ENCODE results near the gene POU2AF3. TPM values are rescaled to one million over a fixed set of nuclear protein-coding genes. Genes with fewer than 3 reads are reported as not detected.

POU2AF3 gene
- total RNA-seq, 1 donor from 2014 or later: not detected

GRCh38 chr11:111327908-111328624 lies 29.7 kb downstream of the POU2AF3 start:
- DNase-seq (ENCODE audit: low spot score): no peak

GRCh38 chr11:111329306-111330204 lies 31.2 kb downstream of the POU2AF3 start:
- no peak for DNase-seq (ENCODE audit: low spot score)

- no peak for DNase-seq (ENCODE audit: low spot score)
Measured at GRCh38 chr11:111330234-111330893, 32.0 kb downstream of the POU2AF3 start.

- no peak for DNase-seq (ENCODE audit: low spot score)
Measured at GRCh38 chr11:111331711-111332479, 33.5 kb downstream of the POU2AF3 start.

DNA sequence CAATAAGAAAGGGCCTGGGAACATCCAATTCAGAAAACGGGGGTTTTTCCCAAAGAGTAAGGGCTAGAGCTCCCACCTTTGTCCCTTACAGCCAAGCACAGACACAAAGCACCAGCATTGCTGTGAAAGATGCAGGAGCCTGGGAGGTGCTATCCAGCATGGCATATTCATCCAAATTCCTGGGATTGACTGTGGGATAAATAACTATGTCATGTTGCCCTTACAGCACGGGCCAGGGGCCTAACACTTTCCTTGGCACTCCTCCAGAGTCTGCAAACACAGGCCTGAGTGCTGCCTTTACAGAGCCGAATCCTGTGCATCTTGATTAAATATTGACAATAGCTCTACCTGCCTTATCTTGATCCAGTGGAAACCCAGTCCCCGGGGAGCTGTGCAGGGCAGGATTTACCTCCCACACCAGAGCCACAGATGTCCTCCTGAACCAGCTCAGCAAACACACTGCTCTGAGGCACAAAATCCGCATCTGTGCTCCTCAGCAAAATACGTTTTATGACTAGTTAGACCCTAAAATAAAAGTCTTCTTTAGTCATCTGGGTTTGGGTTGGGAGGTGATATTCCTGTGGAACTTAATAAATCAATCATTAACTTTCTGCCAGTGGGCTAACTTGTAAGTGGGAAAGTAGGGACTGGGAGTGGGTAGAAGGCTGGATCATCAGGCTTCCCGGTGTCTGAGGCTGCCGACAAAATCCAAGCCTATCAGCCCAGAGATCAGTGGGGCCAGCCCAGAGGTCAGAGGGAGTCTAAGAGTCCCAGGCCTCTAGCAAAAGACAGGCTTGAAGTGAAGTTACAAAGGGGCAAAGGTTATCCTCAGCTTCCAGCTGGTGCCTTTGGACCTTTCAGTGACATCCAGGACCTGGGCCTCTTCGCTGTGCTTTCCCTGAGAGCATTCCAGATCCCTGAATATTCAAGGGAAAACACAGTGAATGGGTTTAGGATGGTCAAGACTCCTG lies 36.5 kb downstream of the POU2AF3 start:
- DNase-seq (ENCODE audit: low spot score): no peak

DNA sequence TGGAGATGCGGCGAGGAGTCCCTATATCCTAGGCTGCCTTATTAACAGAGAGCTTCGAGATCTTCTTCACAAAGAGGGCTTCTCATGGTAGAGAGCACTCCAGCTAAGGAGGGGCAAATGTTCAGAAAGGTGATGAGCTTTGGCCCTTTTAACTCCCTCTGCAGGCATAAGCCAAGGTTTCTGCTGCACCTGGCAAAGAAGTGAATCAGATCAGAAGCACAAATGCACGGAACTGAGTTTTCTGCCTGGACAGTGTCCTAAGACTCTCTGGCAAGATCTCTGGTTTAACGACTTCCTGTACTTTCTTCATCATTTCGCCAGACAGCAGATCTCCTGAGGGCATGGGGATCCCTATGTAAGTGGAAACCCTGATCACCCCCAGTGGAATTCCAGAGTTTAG lies 37.2 kb downstream of the POU2AF3 start:
- no peak for DNase-seq (ENCODE audit: low spot score)

GRCh38 chr11:111336062-111336461 lies 37.7 kb downstream of the POU2AF3 start:
- DNase-seq (ENCODE audit: low spot score): no peak

- DNase-seq (ENCODE audit: low spot score): peak; percentile 76
Measured at GRCh38 chr11:111336582-111337256, 38.4 kb downstream of the POU2AF3 start.

DNA sequence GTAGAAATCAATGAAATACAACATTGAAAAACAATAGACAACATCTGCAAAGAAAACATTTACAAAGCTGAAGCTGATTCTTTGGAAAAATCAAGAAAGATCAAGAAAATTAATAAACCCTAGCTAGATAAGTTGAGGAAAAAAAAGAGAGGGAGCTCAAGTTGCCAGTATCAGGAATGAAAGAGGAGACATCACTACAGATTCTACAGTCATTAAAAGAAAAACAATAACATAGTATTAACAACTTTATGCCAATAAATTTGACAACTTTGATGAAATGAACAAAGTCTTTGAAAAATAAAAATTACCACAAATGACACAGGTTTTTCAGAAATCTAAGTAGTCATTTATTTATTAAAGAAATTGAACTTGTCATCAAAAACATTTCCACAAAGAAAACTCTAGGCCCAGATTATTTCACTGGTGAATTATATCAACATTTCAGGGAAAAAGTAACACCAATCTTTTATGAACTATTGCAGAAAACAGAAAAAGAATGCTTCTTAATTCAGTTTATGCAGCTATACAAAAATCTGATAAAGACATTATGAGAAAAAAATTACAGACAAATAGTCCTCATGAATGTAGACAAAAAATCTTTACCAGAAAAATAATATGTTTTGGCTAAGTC lies 41.5 kb downstream of the POU2AF3 start:
- DNase-seq (ENCODE audit: low spot score): no peak

DNA sequence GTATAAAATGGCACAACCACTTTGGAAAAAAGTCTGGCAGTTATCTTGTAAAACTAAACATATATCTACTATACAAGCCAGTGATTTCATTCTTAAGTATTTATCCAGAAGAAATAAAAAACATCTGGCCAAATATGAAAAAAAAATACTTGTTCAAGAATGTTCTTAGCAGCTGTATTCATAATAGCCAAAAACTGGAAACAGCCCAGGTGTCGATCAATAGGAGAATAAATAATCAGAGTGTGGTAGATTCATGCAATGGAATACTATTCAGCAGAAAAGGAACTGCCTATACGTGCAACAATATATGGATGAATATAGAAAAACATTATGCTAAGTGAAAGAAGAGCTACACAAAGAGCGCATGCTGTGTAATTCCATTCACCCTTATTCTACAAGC lies 44.0 kb downstream of the POU2AF3 start:
- DNase-seq (ENCODE audit: low spot score): no peak

- peak; percentile 98 for DNase-seq (ENCODE audit: low spot score)
Measured at GRCh38 chr11:111344032-111344431, 45.7 kb downstream of the POU2AF3 start.

DNA sequence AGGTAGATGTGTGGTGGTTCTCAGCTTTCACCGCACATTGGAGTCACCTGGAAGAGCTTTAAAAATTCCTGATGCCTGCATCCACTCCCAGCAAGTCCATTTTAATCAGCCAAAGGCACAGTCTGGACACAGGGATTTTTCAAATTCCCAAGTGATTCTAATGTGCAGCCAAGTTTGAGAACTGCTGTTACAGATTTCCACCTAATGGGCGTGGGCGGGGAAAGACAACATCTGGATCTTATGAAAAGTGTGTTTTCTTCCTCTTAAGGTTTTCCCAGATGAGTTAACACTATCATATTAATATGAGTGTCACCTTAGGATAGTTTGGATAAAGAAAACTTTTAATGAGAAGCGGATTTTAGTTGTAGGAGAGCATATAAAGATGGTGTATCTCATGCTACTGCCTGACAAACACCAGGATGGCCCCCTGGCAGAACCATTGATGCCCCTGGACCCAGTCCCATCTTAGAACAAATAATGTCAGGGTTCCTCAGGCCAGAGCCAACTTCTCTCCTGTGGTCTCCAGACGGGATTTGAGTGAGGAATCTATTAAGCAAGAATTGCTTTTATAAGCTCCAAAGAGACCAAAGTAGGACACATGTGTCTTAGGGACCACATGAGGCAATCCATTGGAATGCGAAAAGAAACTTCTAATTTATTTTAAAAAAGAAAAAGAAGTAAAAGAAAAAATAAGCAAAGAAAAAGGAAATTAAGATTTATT lies 48.8 kb downstream of the POU2AF3 start:
- peak; percentile 22 for DNase-seq (ENCODE audit: low spot score)

GRCh38 chr11:111347723-111348115 lies 49.4 kb downstream of the POU2AF3 start:
- no peak for DNase-seq (ENCODE audit: low spot score)

- DNase-seq (ENCODE audit: low spot score): no peak
Measured at GRCh38 chr11:111348147-111348546, 49.8 kb downstream of the POU2AF3 start.

DNA sequence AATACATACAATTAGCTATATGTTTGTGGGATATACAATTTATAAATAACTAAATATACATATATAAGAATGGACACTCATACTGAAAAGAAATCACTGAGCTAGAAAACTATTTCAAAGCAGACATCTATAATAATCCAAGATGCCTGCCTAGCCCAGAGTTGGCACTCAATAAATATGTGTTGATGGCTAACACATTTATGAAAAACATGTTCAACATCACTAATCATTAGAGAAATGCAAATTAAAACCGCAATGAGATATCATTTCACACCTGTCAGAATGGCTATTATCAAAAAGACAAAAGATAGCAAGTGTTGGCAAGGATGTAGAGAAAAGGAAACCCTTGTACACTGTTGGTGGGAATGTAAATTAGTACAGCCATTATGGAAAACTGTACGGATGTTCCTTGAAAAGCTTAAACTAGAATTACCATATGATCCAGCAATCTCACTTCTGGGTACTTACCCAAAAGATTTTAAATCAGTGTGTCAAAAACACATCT lies 50.9 kb downstream of the POU2AF3 start:
- DNase-seq (ENCODE audit: low spot score): no peak

DNA sequence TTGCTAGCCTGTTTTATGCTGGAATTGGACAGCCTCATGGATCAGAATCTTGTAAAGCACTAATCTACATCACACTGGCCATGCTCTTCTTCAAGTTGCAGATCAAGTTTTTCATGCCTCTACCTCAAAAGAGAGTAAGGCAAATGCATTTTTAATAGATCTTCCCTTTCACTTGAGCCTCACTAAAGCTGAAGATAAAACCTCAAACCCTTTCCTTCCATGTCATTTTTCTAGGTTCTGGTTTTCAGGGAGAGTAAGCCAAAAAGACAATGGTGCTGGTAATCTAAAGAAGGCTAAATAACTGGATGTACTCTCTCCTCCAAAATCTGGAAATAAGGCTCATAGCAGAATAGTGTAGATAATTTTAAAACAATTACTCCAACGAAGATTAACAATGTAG lies 52.5 kb downstream of the POU2AF3 start:
- peak; percentile 90 for DNase-seq (ENCODE audit: low spot score)

GRCh38 chr11:111351374-111352055 lies 53.2 kb downstream of the POU2AF3 start:
- DNase-seq (ENCODE audit: low spot score): peak; percentile 96
